Measurements from ENCODE around the gene TCHH. TPM values are rescaled to one million over a fixed set of nuclear protein-coding genes. Genes with fewer than 3 reads are reported as not detected.
"Not testable (repeated sequence)": the region's sequence is repeated elsewhere in the genome, so short reads cannot be mapped to it uniquely, and the experiment has no call there.

The TCHH gene
- total RNA-seq, 1 experiment from 2014 or later: 0.06 TPM

GRCh38 chr1:152111515-152111968 lies 3.7 kb downstream of the TCHH start:
- DNase-seq (ENCODE audit: low read depth): peak; percentile 64

GRCh38 chr1:152110860-152111514 lies 4.3 kb downstream of the TCHH start:
- DNase-seq (ENCODE audit: low read depth): peak; percentile 48

- peak; percentile 56 for DNase-seq (ENCODE audit: low read depth)
These were observed 4.8 kb downstream of the TCHH start for GRCh38 chr1:152110365-152110859.

- DNase-seq (ENCODE audit: low read depth): no peak
These were observed 5.3 kb downstream of the TCHH start for GRCh38 chr1:152109998-152110294.

- no peak for DNase-seq (ENCODE audit: low read depth)
These were observed 5.8 kb downstream of the TCHH start for GRCh38 chr1:152109231-152109997.

- no peak for DNase-seq (ENCODE audit: low read depth)
These were observed 6.4 kb downstream of the TCHH start for GRCh38 chr1:152108882-152109222.

GRCh38 chr1:152107984-152108881 lies 7.0 kb downstream of the TCHH start:
- DNase-seq (ENCODE audit: low read depth): peak; percentile 66

- DNase-seq (ENCODE audit: low read depth): no peak
These were observed 7.9 kb downstream of the TCHH start for GRCh38 chr1:152107031-152107983.

GRCh38 chr1:152104854-152105253 lies 10.4 kb downstream of the TCHH start:
- no peak for DNase-seq (ENCODE audit: low read depth)

GRCh38 chr1:152096931-152097330 lies 18.3 kb downstream of the TCHH start:
- DNase-seq (ENCODE audit: low read depth): no peak

GRCh38 chr1:152089014-152089674 lies 26.1 kb downstream of the TCHH start, which contains the start of gene TCHHL1:
Gene TCHHL1, minus strand, starts transcription at chr1:152089064. Its CDS starts 921 bp downstream, at chr1:152088143.
- DNase-seq (ENCODE audit: low read depth): no peak

GRCh38 chr1:152086760-152087159 lies 28.5 kb downstream of the TCHH start:
- DNase-seq (ENCODE audit: low read depth): no peak

GRCh38 chr1:152084853-152085252 lies 30.4 kb downstream of the TCHH start:
- DNase-seq (ENCODE audit: low read depth): no peak

GRCh38 chr1:152081026-152081425 lies 34.2 kb downstream of the TCHH start:
- not testable (repeated sequence) for DNase-seq (ENCODE audit: low read depth)

- DNase-seq (ENCODE audit: low read depth): not testable (repeated sequence)
These were observed 34.8 kb downstream of the TCHH start for GRCh38 chr1:152080494-152080893.

- no peak for DNase-seq (ENCODE audit: low read depth)
These were observed 36.3 kb downstream of the TCHH start for GRCh38 chr1:152078831-152079441.

- DNase-seq (ENCODE audit: low read depth): no peak
These were observed 42.9 kb downstream of the TCHH start for GRCh38 chr1:152072311-152072710.

GRCh38 chr1:152071123-152071522 lies 44.1 kb downstream of the TCHH start:
- no peak for DNase-seq (ENCODE audit: low read depth)

GRCh38 chr1:152067929-152068328 lies 47.3 kb downstream of the TCHH start:
- DNase-seq (ENCODE audit: low read depth): no peak

GRCh38 chr1:152067150-152067549 lies 48.1 kb downstream of the TCHH start:
- no peak for DNase-seq (ENCODE audit: low read depth)

Measured in LHCN-M2 (cell line).